ENCODE measurements around the gene DGCR6L.
"Not testable (repeated sequence)": the region's sequence is repeated elsewhere in the genome, so short reads cannot be mapped to it uniquely, and the experiment has no call there.

Gene DGCR6L

GRCh38 chr22:20272174-20272573, 47.7 kb downstream of the DGCR6L start:
- no peak overlapping the region for H3K4me3 ChIP-seq (replicated peaks; ENCODE audit: low read depth, low read length)
- no peak for TF ChIP-seq CTCF (IDR thresholded peaks at IDR 0.05; ENCODE audit: low read depth, low read length, missing control alignments)
- DNase-seq (ENCODE audit: extremely low read depth, low read depth), result no peak

GRCh38 chr22:20271114-20271994, 48.5 kb downstream of the DGCR6L start:
- no peak overlapping the region for H3K4me3 ChIP-seq (replicated peaks; ENCODE audit: low read depth, low read length)
- TF ChIP-seq CTCF (IDR thresholded peaks at IDR 0.05; ENCODE audit: low read depth, low read length, missing control alignments), result no peak
- DNase-seq (ENCODE audit: extremely low read depth, low read depth), result no peak

GRCh38 chr22:20270190-20271113, 49.4 kb downstream of the DGCR6L start:
- DNase-seq (ENCODE audit: extremely low read depth, low read depth); H3K4me3 ChIP-seq (replicated peaks; ENCODE audit: low read depth, low read length): not testable (repeated sequence)

- not testable (repeated sequence) for DNase-seq (ENCODE audit: extremely low read depth, low read depth); H3K4me3 ChIP-seq (replicated peaks; ENCODE audit: low read depth, low read length)
Measured at GRCh38 chr22:20269673-20270072, 50.2 kb downstream of the DGCR6L start.

GRCh38 chr22:20269201-20269600, 50.7 kb downstream of the DGCR6L start:
- H3K4me3 ChIP-seq (replicated peaks; ENCODE audit: low read depth, low read length); DNase-seq (ENCODE audit: extremely low read depth, low read depth): not testable (repeated sequence)

GRCh38 chr22:20268279-20269012, 51.4 kb downstream of the DGCR6L start, which contains the start of gene RTN4R:
Gene RTN4R, minus strand, starts transcription at chr22:20268318. Its CDS starts 226 bp downstream, at chr22:20268092.
- peak within 1 kb of the TSS; percentile 30 for H3K4me3 ChIP-seq (replicated peaks; ENCODE audit: low read depth, low read length)
- peak; percentile 39 for TF ChIP-seq CTCF (IDR thresholded peaks at IDR 0.05; ENCODE audit: low read depth, low read length, missing control alignments)
- no peak for DNase-seq (ENCODE audit: extremely low read depth, low read depth)

- TF ChIP-seq CTCF (IDR thresholded peaks at IDR 0.05; ENCODE audit: low read depth, low read length, missing control alignments), result no peak
- no peak for DNase-seq (ENCODE audit: extremely low read depth, low read depth)
- peak overlapping the region; percentile 30 for H3K4me3 ChIP-seq (replicated peaks; ENCODE audit: low read depth, low read length)
Measured at GRCh38 chr22:20267441-20268278, 52.2 kb downstream of the DGCR6L start.

GRCh38 chr22:20266667-20267440, 53.0 kb downstream of the DGCR6L start:
- peak overlapping the region; percentile 30; the same call in 1 of the 2 replicates for H3K4me3 ChIP-seq (replicated peaks; ENCODE audit: low read depth, low read length)

GRCh38 chr22:20265772-20266666, 53.8 kb downstream of the DGCR6L start:
- DNase-seq (ENCODE audit: extremely low read depth, low read depth); H3K4me3 ChIP-seq (replicated peaks; ENCODE audit: low read depth, low read length): not testable (repeated sequence)

More at GRCh38 chr22:20266667-20267440, 53.0 kb downstream of the DGCR6L start:
- not testable (repeated sequence) for DNase-seq (ENCODE audit: extremely low read depth, low read depth)
